K562 (cell line): Measurements from ENCODE around the gene ITGAD. TPM values are rescaled to one million over a fixed set of nuclear protein-coding genes. Genes with fewer than 3 reads are reported as not detected.
A peak's percentile ranks its signal among the peaks of the same experiment; 100 is the strongest.

Experiments
- ATAC-seq: fragments of 200-7000 bp; cut with Tn5 transposase; 3 replicates; pipeline ENCODE4 v1.9.1; 2020; ENCODE audit warnings: moderate library complexity
- BruUV-seq: library from RNA; stranded (reverse); fragments of 400-500 nt; replicated peaks from 2 replicates; lab custom pipeline; 2021; lab: Mats Ljungman, UMichigan
- CTCF ChIA-PET: fragments of 300-600 bp; formaldehyde crosslinking; extraction: SDS; loops from one replicate; lab custom pipeline; 2021; ENCODE audit warnings: low intra/inter-chr PET ratio; lab: Yijun Ruan, JAX
- POLR2A ChIA-PET: fragments of 300-600, 350-650 bp; sonication (Branson Sonifier 250); formaldehyde crosslinking; extraction: SDS; loops from one replicate; lab custom pipeline; 2021; ENCODE audit warnings: antibody characterized with exemption, inconsistent platforms; lab: Yijun Ruan, JAX
- DNase-seq, 4 experiments: peaks; one replicate each; pipeline versions ENCODE4 v3.0.0 to v3.0.0-alpha.2; 2011 to 2018; ENCODE audit warnings: low spot score in 3 of 4, mixed read lengths in 3 of 4; ENCODE audit errors: extremely low read depth in 1 of 4
- FAIRE-seq: peaks from 2 replicates; lab custom pipeline; 2011; peaks lifted over from hg19 to GRCh38; lab: Jason Lieb, UNC
- H2AFZ ChIP-seq: 2 replicates; pipeline ENCODE4 v1.6.0; 2011; ENCODE audit warnings: low read depth, low read length, control low read depth, inconsistent platforms
- H3K27ac ChIP-seq: fragments of 200-600 bp; 3 replicates; pipeline ENCODE4 v1.8.0; 2011; ENCODE audit warnings: low read depth, mild to moderate bottlenecking, control low read depth, inconsistent platforms, low read length, moderate library complexity, mixed read lengths; ENCODE audit errors: extremely low read depth
- H3K27me3 ChIP-seq, 2 experiments: fragments of 300-600 bp in 1 of 2; 2 replicates in 1 of 2; 3 replicates in 1 of 2; pipeline versions ENCODE4 v1.6.0 to v1.8.0; 2011; ENCODE audit warnings: inconsistent platforms in 2 of 2, low read length in 2 of 2, mild to moderate bottlenecking in 1 of 2, mixed read lengths in 1 of 2, moderate library complexity in 1 of 2; ENCODE audit not compliant: control insufficient read depth in 2 of 2, insufficient read depth in 2 of 2
- H3K36me3 ChIP-seq: fragments of 300-600 bp; 3 replicates; pipeline ENCODE4 v1.8.0; 2011; ENCODE audit warnings: mild to moderate bottlenecking, low read length, inconsistent platforms; ENCODE audit not compliant: control insufficient read depth, insufficient read depth
- H3K4me1 ChIP-seq, 2 experiments: fragments of 200-600 bp in 1 of 2; replicated peaks in 1 of 2; 2 replicates in 1 of 2; 3 replicates in 1 of 2; pipeline versions ENCODE4 v1.5.1 to v1.8.0; 2011; ENCODE audit warnings: inconsistent platforms in 2 of 2, low read length in 2 of 2, mild to moderate bottlenecking in 1 of 2, mixed read lengths in 1 of 2, moderate library complexity in 1 of 2; ENCODE audit not compliant: control insufficient read depth in 2 of 2, insufficient read depth in 2 of 2
- H3K4me2 ChIP-seq: 2 replicates; pipeline ENCODE4 v1.6.1; 2011; ENCODE audit warnings: low read length, control low read depth, inconsistent platforms, mixed read lengths; ENCODE audit not compliant: insufficient read depth
- H3K4me3 ChIP-seq: fragments of 200-600 bp; sonication (generic), shearing (Covaris generic); 2 replicates; pipeline ENCODE4 v1.5.1; 2016; ENCODE audit warnings: control low read depth, inconsistent platforms
- H3K79me2 ChIP-seq: fragments of 200-600 bp; 3 replicates; pipeline ENCODE4 v1.8.0; 2011; ENCODE audit warnings: low read length, inconsistent platforms; ENCODE audit not compliant: control insufficient read depth, insufficient read depth
- H3K9ac ChIP-seq, 2 experiments: 2 replicates each; pipeline versions ENCODE4 v1.6.0 to v1.6.1; 2011; ENCODE audit warnings: low read depth in 2 of 2, low read length in 2 of 2, control low read depth in 1 of 2, inconsistent platforms in 1 of 2, mild to moderate bottlenecking in 1 of 2, mixed read lengths in 1 of 2; ENCODE audit not compliant: insufficient read depth in 1 of 2
- H3K9me1 ChIP-seq: one replicate; pipeline ENCODE4 v1.6.0; 2011; ENCODE audit warnings: inconsistent platforms, mild to moderate bottlenecking, low read length, moderate library complexity; ENCODE audit not compliant: control insufficient read depth, insufficient read depth
- H3K9me3 ChIP-seq: replicated peaks from 2 replicates; pipeline ENCODE4 v1.5.1; 2011; ENCODE audit warnings: low read depth, low read length, inconsistent platforms; ENCODE audit not compliant: control insufficient read depth, insufficient read depth
- H4K20me1 ChIP-seq: replicated peaks from 2 replicates; pipeline ENCODE4 v1.6.1; 2011; ENCODE audit warnings: low read length, inconsistent platforms, mixed read lengths; ENCODE audit not compliant: control insufficient read depth, insufficient read depth
- ATF3 ChIP-seq, 2 experiments: fragments of 450-650 bp in 1 of 2; sonication (generic) in 1 of 2; formaldehyde crosslinking in 1 of 2; IDR thresholded peaks in 1 of 2; conservative IDR thresholded peaks in 1 of 2; 2 replicates each; pipeline versions ENCODE4 v1.6.1 to v1.8.1; 2016 to 2023; ENCODE audit warnings: mild to moderate bottlenecking in 2 of 2, moderate library complexity in 2 of 2, inconsistent platforms in 1 of 2, missing genetic modification reagents in 1 of 2
- ZNF316 ChIP-seq: fragments of 450-650 bp; IDR thresholded peaks from 2 replicates; pipeline ENCODE4 v1.6.1; 2016
- WGBS: fragments of 100-300 bp; shearing (Covaris generic); methylation state at CpG from one replicate; pipeline ENCODE4 v1.1.6; 2016; ENCODE audit warnings: low coverage, mixed read lengths; ENCODE audit not compliant: insufficient coverage; ENCODE audit errors: missing lambda C conversion rate; 5-methylcytosine and 5-hydroxymethylcytosine counted together
- in situ Hi-C: fragments of 300-500 bp; cut with MboI; formaldehyde crosslinking; loops from 4 replicates; pipeline ENCODE4 v1.15.0; 2018; ENCODE audit warnings: inconsistent platforms, mixed read lengths
- intact Hi-C: fragments of 100-400 bp; cut with micrococcal nuclease; formaldehyde crosslinking; loops from 2 replicates; pipeline ENCODE4 v1.14.2; 2022
- polyA plus RNA-seq, 8 experiments: library from polyadenylated mRNA; depleted of rRNA in 4 of 8; stranded (reverse) in 5 of 8; unstranded in 3 of 8; fragments of >200 nt; fragmentation: Nextera tagmentation in 2 of 8; fragmentation: Illumina TruSeq in 1 of 8; extraction: Ambion mirVana in 2 of 8; extraction: Trizol in 1 of 8; gene quantifications; 2 replicates each; pipeline versions ENCODE4 v1.2.1 to v1.2.3, GENCODE V29; 2011 to 2014; ENCODE audit warnings: inconsistent platforms in 1 of 8, missing spikeins in 1 of 8
- total RNA-seq, 7 experiments: library from RNA; depleted of rRNA in 6 of 7; stranded (reverse); fragments of >200 nt in 6 of 7; fragmentation: Illumina TruSeq in 2 of 7; extraction: Trizol in 2 of 7; gene quantifications; 2 replicates each; pipeline versions ENCODE4 v1.2.1 to v1.2.3, GENCODE V29; 2011 to 2021; ENCODE audit warnings: low replicate concordance in 1 of 7

ITGAD gene
- total and polyA plus RNA-seq, 9 of the 15 experiments (the other 6 are each of a cell fraction or from before 2014, with no cell fraction given): not detected

DNA sequence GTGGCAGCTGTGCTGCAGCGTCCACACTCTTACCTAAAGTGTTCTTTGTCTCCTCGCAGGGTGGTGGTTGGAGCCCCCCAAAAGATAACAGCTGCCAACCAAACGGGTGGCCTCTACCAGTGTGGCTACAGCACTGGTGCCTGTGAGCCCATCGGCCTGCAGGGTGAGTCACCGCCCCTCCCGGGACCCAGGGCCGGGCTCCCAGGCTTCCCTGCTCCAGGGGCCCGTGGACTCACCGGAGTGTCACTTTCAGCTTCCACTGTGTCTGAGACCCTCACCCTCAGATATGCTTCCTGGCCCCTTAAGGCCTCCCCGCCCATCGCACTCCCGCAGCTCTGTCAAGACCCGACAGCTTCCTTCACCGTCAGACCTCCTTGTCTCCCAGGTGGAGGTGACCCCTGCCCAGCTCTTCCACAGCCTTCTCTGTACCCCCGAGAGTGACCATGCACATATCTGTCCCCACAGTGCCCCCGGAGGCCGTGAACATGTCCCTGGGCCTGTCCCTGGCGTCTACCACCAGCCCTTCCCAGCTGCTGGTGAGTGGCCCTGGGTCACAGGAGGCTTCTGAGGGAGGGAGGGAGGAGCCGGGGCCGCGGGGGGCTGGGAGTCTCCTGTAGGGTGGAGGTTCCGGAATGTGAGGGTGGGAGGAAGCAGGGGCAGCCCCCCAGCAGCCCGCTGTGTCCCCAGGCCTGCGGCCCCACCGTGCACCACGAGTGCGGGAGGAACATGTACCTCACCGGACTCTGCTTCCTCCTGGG, 36.4 kb upstream of the ITGAD start:
- no peak overlapping the region for H3K4me3 ChIP-seq
- ChIA-PET CTCF (no interaction called here), POLR2A (no interaction called here)
- H3K36me3 ChIP-seq: no peaks in the 10 kb centered on the region
- H2AFZ ChIP-seq: no peak overlapping the region
- H3K9ac ChIP-seq: no peak overlapping the region; a peak in 1 of 4 replicates
- no peak overlapping the region for H3K4me2 ChIP-seq
- no peaks in the 10 kb centered on the region for H4K20me1 ChIP-seq
- intact Hi-C loops: no loop called here
- DNase-seq (no peak), FAIRE-seq (no peak), ATAC-seq (no peak)
- WGBS: 35% methylated on average over 18 of the region's 28 CpGs
- no peak overlapping the region for H3K27ac ChIP-seq
- no TSS peak for BruUV-seq
- no peaks in the 10 kb centered on the region for H3K9me3 ChIP-seq
- H3K79me2 ChIP-seq: no peaks in the 10 kb centered on the region
- in situ Hi-C loops: no loop called here
- H3K9me1 ChIP-seq: no peaks in the 10 kb centered on the region
- peaks cover 2 to 31% of the 10 kb centered on the region in 2 experiments; a peak in 3 of 5 replicates for H3K4me1 ChIP-seq
- TF ChIP-seq ATF3 (IDR thresholded peaks at IDR 0.05) (0 out of 2 replicates have a peak, but pooled peaks have one; percentile 13), ATF3 (CRISPR knock-in tag; conservative IDR thresholded peaks at IDR 0.05) (no peak), ZNF316 (no peak)
- H3K27me3 ChIP-seq: peaks cover 4 to 18% of the 10 kb centered on the region in 2 experiments; a peak in 3 of 5 replicates
